NCI-H2196 (cell line): Measurements from ENCODE around the gene PLA2G10.
"Not testable (repeated sequence)": the region's sequence is repeated elsewhere in the genome, so short reads cannot be mapped to it uniquely, and the experiment has no call there.

Experiments used
- DNase-seq: peaks from one replicate; lab custom pipeline; 2025; ENCODE audit not compliant: unreplicated experiment; lab: John Stamatoyannopoulos, UW

Gene PLA2G10, protein sequence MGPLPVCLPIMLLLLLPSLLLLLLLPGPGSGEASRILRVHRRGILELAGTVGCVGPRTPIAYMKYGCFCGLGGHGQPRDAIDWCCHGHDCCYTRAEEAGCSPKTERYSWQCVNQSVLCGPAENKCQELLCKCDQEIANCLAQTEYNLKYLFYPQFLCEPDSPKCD

DNA sequence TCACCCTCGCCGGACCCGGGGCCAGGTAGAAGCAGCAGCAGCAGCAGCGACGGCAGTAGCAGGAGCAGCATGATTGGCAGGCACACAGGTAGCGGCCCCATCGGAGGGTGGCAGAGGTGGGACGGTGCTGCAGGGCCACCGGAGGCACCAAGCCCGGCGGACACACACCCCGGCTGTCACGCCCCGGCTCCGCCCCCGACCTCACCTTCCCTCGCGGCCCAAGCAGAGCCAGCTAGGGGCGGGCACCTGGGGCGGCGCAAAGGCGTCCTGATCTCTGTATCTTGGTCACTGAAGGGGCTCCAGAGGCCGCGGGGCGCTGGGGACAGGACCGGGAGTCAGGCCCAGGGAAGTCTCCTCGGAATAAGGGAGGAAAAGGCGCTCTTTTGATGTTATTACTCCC is at the start of gene PLA2G10:
TSS of gene PLA2G10 (minus strand) at position 180 of the 400 bp plus-strand sequence. CDS start at position 101, 79 bp downstream.
- not testable (repeated sequence) for DNase-seq

DNA sequence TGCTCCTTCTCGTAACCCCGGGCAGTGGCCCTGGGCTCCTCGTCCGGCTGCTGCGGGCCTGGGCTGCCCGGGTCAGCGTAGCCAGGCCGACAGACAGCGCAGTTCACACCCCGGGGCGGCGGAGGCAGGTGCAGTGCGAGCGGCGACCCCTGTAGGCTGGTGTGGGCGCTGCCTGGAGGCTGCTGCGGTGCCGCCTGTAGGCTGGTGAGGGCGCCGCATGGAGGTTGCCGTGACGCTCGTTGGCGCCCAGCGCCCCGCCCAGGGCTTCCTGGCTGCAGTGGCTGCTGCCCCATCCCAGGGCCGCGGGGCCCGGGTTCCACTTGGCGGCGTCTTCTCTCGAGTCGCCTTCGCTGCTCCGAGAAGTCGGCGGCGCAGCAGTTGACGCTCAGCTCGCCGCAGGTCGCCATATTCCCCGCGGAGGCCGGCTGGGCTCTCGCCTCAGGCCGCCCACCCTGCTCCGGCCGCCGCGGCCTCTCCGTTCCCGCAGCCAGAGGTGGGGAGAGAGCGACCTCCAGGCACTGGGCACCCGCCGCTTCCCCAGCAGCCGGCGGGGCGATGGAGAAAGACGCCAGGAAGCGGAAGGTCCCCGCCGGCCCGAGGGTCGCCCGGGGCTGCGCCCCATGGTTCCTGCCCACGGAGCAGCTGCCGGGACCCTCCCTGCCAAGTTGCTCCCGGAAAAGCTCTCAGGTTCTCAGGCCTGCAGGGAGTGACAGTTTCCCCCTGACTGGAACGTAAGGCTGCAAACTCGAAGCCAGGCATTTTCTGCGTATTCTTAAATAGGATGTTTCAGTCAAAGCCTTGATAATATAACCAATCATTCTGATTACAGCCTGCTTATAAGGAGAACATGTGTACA is 48.4 kb upstream of the PLA2G10 start, which contains the start of gene NPIPA2:
TSS of gene NPIPA2 (plus strand) at position 261 of the 856 bp plus-strand sequence. CDS start 5,533 bp downstream, outside the sequence.
- not testable (repeated sequence) for DNase-seq

DNA sequence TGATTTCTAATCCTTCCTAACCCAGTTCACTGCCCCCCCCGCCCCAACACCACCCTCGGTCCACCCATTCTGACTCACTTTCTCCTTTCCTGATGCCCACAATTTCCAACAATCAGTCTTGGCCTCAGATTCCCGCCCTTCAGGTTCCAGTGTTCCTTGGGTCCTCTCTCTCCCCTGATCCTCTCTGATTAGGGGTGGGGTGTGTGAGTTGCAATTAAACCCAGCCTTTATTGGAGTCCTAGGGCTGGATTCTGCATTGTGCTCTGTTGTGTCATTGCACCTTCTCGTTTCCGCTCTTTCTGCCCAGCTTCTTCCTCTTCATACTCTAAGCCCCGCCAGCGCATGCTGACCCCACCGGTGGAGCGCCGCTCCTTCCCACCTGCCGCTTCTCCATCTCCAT is 47.7 kb upstream of the PLA2G10 start:
- DNase-seq, result not testable (repeated sequence)

DNA sequence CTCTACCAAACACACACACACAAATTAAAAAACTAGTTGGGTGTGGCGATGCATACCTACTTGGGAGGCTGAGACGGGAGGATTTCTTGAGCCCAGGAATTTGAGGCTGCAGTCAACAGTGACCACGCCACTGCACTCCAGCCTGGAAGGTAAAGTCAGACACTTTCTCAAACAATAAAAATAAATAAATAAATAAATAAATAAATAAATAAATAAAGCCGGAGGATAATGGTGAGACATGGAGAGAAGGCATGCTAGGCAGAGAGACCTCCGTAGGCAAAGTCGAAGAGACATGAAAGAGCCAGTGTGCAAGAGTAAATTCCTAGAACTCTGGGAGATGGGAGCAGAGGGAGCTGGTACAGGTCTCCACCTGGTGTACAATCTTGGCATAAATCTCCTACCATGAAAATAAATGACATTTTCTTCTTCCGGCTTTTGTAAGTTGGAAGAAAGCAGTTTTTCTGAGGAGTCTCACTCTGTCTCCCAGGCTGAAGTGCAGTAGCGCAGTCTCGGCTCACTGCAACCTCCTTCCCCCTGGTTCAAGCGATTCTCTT is 46.8 kb upstream of the PLA2G10 start:
- not testable (repeated sequence) for DNase-seq

DNA sequence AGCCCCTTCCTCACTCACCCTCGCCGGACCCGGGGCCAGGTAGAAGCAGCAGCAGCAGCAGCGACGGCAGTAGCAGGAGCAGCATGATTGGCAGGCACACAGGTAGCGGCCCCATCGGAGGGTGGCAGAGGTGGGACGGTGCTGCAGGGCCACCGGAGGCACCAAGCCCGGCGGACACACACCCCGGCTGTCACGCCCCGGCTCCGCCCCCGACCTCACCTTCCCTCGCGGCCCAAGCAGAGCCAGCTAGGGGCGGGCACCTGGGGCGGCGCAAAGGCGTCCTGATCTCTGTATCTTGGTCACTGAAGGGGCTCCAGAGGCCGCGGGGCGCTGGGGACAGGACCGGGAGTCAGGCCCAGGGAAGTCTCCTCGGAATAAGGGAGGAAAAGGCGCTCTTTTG is 39.1 kb upstream of the PLA2G10 start:
- not testable (repeated sequence) for DNase-seq

DNA sequence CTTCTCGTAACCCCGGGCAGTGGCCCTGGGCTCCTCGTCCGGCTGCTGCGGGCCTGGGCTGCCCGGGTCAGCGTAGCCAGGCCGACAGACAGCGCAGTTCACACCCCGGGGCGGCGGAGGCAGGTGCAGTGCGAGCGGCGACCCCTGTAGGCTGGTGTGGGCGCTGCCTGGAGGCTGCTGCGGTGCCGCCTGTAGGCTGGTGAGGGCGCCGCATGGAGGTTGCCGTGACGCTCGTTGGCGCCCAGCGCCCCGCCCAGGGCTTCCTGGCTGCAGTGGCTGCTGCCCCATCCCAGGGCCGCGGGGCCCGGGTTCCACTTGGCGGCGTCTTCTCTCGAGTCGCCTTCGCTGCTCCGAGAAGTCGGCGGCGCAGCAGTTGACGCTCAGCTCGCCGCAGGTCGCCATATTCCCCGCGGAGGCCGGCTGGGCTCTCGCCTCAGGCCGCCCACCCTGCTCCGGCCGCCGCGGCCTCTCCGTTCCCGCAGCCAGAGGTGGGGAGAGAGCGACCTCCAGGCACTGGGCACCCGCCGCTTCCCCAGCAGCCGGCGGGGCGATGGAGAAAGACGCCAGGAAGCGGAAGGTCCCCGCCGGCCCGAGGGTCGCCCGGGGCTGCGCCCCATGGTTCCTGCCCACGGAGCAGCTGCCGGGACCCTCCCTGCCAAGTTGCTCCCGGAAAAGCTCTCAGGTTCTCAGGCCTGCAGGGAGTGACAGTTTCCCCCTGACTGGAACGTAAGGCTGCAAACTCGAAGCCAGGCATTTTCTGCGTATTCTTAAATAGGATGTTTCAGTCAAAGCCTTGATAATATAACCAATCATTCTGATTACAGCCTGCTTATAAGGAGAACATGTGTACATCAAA is 9.3 kb upstream of the PLA2G10 start, which contains the start of gene NPIPA3:
TSS of gene NPIPA3 (plus strand) at position 256 of the 856 bp plus-strand sequence. CDS start 5,533 bp downstream, outside the sequence.
- not testable (repeated sequence) for DNase-seq

DNA sequence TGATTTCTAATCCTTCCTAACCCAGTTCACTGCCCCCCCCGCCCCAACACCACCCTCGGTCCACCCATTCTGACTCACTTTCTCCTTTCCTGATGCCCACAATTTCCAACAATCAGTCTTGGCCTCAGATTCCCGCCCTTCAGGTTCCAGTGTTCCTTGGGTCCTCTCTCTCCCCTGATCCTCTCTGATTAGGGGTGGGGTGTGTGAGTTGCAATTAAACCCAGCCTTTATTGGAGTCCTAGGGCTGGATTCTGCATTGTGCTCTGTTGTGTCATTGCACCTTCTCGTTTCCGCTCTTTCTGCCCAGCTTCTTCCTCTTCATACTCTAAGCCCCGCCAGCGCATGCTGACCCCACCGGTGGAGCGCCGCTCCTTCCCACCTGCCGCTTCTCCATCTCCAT is 8.6 kb upstream of the PLA2G10 start:
- not testable (repeated sequence) for DNase-seq

DNA sequence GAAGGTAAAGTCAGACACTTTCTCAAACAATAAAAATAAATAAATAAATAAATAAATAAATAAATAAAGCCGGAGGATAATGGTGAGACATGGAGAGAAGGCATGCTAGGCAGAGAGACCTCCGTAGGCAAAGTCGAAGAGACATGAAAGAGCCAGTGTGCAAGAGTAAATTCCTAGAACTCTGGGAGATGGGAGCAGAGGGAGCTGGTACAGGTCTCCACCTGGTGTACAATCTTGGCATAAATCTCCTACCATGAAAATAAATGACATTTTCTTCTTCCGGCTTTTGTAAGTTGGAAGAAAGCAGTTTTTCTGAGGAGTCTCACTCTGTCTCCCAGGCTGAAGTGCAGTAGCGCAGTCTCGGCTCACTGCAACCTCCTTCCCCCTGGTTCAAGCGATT is 7.8 kb upstream of the PLA2G10 start:
- not testable (repeated sequence) for DNase-seq

DNA sequence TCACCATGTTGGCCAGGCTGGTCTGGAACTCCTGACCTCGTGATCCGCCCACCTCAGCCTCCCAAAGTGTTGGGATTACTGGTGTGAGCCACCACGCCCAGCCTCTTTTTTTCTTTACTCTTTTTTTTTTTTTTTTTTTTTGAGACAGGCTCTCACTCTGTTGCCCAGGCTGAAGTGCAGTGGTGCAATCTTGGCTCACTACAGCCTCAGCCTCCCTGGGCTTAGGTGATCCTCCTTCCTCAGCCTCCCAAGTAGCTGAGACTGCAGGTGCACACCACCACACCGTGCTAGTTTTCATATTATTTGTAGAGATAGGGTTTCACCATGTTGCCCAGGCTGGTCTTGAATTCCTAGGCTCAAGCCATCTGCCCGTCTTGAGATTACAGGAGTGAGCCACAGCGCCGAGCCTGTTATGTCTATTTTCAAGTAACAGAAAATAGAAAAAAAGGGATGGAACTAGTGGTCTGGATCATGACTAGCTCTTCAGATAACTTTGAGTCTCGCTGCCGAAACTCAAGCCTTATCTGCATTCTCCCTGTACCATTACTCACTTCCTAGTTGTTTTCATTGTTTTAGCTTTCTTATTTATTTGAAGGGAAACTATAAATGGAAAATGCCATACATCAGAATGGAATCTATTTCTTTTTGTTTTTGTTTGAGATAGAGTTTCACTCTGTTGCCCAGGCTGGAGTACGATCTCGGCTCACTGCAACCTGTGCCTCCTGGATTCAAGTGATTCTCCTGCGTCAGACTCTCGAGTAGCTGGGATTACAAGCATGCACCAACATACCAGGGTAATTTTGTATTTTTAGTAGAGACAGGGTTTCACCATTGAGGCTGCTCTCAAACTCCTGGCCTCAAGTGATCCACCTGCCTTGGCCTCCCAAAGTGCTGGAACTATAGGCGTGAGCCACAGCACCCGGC is 8.0 kb downstream of the PLA2G10 start:
- DNase-seq, result not testable (repeated sequence)

DNA sequence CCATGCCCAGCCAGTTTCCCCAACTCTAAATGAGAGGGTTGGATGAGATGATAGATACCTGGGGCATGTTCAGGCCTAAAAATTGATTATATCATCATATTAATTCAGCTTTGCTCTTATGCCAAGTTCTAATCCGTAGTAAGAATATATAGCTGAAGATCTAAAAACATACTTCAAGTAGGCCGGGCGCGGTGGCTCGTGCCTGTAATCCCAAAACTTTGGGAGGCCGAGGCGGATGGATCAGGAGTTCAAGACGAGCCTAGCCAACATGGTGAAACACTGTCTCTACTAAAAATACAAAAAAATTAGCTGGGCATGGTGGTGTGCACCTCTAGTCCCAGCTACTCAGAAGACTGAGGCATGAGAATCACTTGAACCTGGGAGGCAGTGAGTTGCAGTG is 12.0 kb downstream of the PLA2G10 start:
- DNase-seq, result no peak

DNA sequence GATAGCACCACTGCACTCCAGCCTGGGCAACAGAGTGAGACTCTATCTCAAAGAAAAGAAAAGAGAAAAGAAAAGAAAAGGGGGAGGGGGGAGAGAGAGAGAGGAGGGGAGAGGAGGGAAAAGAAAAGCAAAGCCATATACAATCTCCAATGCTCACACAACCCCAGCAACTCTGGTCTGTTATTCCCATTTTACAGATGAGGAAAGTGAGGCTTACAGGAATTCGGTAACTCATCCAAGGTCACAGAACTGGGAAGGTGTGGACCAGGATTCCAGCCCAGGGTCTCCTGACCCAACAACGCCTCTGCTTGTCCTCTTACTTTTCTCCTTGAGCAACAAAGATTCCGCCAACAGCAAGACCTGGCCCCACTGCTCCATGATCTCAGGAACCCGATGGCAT is 13.0 kb downstream of the PLA2G10 start:
- no peak for DNase-seq

DNA sequence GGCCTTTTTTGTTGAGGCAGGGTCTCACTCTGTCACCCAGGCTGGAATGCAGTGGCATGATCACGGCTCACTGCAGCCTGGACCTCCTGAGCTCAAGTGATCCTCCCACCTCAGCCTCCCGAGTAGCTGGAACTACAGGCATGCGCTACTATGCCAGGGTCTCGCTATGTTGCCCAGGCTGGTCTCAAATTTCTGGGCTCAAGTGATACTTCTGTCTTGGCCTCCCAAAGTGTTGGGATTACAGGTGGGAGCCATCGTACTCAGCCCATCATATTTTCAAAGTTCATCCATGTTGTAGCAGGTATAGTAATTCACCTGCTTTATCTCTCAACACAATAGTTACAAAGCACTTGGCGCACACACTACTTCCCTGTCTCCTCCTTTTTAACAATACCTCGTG is 13.7 kb downstream of the PLA2G10 start:
- DNase-seq, result not testable (repeated sequence)

DNA sequence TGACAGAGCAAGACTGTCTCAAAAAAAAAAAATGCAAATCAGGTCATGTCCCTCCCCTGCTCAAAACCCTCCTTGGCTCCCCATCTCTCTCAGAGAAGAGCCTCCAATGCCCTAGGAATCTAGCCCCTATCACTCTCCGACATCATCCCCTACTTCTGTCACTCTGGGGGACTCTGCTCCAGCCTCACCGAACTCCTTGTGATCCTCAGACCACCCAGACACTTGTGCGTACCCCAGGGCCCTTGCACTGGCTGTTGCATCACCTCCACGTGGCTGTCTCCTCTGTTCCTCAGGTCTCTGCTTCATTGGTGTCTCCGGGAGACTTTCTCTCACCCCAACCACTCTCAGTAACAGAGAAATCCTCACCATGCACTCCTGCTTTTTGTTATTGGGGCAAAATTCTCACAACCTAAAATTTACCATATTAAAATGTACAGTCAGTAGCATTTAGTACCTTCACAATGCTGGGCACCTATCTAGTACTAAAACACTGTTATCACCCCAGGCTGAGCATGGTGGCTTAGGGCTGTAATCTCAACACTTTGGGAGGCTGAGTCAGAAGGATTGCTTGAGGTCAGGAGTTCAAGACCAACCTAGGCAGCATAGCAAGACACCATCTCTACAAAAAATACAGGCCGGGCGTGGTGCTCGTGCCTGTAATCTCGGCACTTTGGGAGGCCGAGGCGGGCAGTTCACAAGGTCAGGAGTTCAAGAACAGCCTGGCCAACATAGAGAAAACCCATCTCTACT is 15.2 kb downstream of the PLA2G10 start:
- no peak for DNase-seq

DNA sequence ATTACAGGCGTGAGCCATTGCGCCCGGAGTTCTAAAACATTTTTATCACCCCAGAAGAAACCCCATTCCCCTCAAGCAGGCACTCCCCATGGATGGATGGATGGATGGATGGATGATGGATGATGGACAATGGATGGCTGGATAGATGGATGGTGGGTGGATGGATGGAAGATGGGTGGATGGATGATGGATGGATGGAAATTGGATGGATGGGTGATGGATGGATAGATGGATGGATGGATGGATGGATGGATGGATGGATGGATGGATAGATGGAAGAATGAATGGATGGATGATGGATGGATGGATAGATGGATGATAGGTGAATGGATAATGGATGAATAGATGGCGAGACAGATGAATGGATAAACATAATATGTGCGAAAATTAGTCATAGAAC is 16.5 kb downstream of the PLA2G10 start:
- no peak for DNase-seq

DNA sequence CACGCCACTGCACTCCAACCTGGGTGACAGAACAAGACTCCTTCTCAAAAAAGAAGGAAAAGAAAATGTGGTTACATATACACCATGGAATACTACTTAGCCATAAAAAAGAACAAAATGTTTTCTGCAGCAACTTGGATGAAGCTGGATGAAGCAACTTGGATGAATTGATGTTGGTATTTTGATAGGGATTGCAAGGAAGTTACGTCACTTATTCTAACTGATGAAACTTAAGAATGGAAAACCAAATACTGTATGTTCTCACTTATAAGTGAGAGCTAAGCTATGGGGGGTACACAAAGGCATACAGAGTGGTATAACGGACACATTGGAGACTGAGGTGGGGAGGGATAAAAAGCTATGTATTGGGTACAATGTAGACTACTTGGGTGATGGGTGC is 17.5 kb downstream of the PLA2G10 start:
- DNase-seq, result no peak

DNA sequence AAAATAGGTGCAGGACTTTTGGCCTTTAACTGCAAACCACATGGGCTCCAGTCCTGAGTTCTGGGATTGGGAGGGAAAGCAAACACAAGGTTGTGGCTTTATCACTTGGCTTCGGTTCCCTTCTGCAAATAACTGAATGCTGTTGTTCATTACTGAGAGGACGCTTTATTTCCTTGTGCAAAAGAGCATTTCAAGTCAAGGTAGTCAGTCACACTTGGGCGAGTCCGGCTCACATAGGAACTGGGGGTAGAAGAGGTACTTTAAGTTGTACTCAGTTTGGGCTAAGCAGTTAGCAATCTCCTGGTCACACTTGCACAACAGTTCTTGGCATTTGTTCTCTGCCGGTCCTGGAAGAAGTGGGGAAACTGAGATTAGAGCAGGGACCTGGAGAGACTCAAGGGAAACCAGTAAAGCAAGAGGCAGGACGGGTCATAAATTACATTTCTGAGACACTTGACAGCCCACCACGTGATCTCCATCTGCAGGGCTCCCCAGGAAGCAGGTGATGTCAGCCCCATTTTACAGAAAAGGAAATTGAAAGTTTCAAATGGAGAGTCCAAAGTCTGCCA is 21.6 kb downstream of the PLA2G10 start:
- no peak for DNase-seq

DNA sequence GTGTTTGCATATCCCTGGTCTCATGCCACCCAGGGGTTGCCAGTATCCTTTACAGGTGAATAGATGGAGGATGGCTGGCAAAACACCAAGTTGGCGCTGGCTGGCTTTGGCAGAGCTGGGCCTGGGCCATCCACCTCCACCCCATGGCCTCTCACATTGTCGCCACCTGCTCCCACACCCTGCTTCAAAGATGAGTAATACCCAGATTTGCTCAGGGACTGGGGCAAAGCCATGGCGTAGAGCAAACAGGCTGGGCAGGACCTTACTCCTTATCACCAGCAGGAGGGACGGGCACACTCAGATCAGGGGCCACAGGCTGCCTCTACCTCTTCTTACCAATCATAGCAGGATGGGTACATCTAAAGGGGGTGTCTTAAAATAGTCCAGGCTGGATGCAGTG is 24.3 kb downstream of the PLA2G10 start:
- DNase-seq, result peak; percentile 92

DNA sequence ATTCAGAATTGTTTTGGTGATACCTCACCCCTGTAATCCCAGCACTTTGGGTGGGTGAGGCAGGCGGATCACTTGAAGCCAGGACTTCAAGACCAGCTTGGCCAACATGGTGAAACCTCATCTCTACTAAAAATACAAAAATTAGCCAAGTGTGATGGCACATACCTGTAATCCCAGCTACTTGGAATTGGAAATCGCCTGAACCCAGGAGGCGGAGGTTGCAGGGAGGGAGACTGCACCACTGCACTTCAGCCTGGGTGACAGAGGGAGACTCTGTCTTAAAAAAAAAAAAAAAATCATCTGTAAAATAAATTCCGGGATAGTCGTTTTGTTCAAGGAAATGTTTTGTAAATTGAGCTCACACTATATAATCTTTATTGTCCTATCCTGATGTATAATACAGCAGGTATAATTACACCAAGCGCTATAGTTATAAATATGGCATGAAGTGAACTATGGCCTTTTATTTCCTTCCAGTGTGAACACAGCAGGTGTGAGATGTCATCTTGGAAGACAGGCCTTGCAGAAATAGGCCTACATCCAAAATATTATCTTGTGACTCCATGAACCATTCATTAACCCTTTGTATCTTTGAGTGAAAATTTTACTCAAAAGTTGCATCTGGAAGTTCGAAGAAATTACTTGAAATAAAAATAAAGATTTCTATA is 25.4 kb downstream of the PLA2G10 start:
- no peak for DNase-seq
